Measurements from ENCODE around the gene ZFYVE26. TPM values are rescaled to one million over a fixed set of nuclear protein-coding genes. Genes with fewer than 3 reads are reported as not detected.

ZFYVE26 gene
- total and polyA plus RNA-seq, 2 of the 8 experiments (the other 6 are each of a cell fraction or from before 2014, with no cell fraction given), result 13.0 to 23.3 TPM

DNA sequence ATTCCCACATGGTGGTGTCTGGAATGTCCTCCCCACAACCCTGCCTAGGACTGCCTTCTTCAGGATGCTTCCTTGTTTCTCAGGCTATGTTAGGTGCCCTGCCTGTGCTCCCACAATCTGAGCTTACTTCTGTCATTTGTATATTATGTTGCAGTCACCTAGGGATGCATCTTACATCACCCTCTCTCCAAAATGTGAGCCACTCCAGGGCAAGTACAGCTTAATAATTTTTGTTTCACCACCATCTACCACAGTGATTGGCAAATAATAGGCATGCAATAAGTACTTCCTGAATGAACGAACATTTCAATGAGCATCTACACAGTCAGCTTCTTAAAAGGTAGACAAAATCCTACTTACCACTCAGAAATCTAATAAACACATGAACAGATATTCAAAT, 37.6 kb downstream of the ZFYVE26 start:
- no peak overlapping the region for H2BK120ac ChIP-seq (replicated peaks; ENCODE audit: low read depth, low read length)
- no peak overlapping the region for H4K91ac ChIP-seq (replicated peaks; ENCODE audit: insufficient read length, low read length)
- no peak for DNase-seq (ENCODE audit: low read depth in 1 of 2, low spot score in 2 of 2)
- POLR2A ChIA-PET (ENCODE audit: partially characterized antibody), result interaction anchor here (1.2 kb wide), 1 partner anchor 18 kb away, joined by 3 read pairs; no protein-coding TSS in a partner anchor
- peaks cover 32 to 88% (median 73%) of the 10 kb centered on the region in 4 experiments for H3K36me3 ChIP-seq (ENCODE audit: control insufficient read depth in 2 of 4, insufficient read depth in 4 of 4, low read length in 3 of 4)
- H3K27ac ChIP-seq (ENCODE audit: low read depth, low read length), result no peak overlapping the region
- no peak overlapping the region for H3K23ac ChIP-seq (ENCODE audit: insufficient read length)
- no peak overlapping the region for H3K4me2 ChIP-seq (ENCODE audit: insufficient read depth in 1 of 2, low read depth in 2 of 2, low read length in 2 of 2)
- H3K18ac ChIP-seq (ENCODE audit: extremely low read depth, low read length), result no peak overlapping the region
- H2AFZ ChIP-seq (ENCODE audit: low read length), result no peak overlapping the region
- no peak overlapping the region for H3K56ac ChIP-seq (replicated peaks; ENCODE audit: insufficient read length, low read depth, low read length)
- H3K4ac ChIP-seq (replicated peaks; ENCODE audit: insufficient read length, low read depth, low read length), result no peak overlapping the region
- H4K8ac ChIP-seq (ENCODE audit: extremely low read depth, insufficient read depth, low read length), result no peak overlapping the region
- H3K79me1 ChIP-seq (ENCODE audit: low read depth, low read length), result no peaks in the 10 kb centered on the region
- CTCF ChIA-PET (ENCODE audit: partially characterized antibody), result no interaction called here
- TF ChIP-seq, protein P1, sequence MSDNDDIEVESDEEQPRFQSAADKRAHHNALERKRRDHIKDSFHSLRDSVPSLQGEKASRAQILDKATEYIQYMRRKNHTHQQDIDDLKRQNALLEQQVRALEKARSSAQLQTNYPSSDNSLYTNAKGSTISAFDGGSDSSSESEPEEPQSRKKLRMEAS (IDR thresholded peaks at IDR 0.05), result no peak
- TF ChIP-seq TBP (IDR thresholded peaks at IDR 0.05; ENCODE audit: low read depth, low read length) (no peak), SIN3A (conservative IDR thresholded peaks at IDR 0.05 in 1 of 2, IDR thresholded peaks at IDR 0.05 in 1 of 2; ENCODE audit: low read depth in 1 of 2, low read length in 2 of 2) (no peak), POU5F1 (IDR thresholded peaks at IDR 0.05; ENCODE audit: low read depth, low read length) (no peak), HDAC2 (IDR thresholded peaks at IDR 0.05; ENCODE audit: borderline replicate concordance in 1 of 2, low read depth in 2 of 2, low read length in 2 of 2) (no peak), SP4 (IDR thresholded peaks at IDR 0.05; ENCODE audit: low read length) (no peak), TAF7 (optimal IDR thresholded peaks at IDR 0.05; ENCODE audit: borderline replicate concordance, low read depth, low read length) (no peak), GTF2F1 (IDR thresholded peaks at IDR 0.05; ENCODE audit: borderline replicate concordance, low read depth, low read length) (no peak), NANOG (IDR thresholded peaks at IDR 0.05; ENCODE audit: insufficient read depth, low read depth, low read length, poor library complexity, severe bottlenecking) (no peak), ZNF274 (IDR thresholded peaks at IDR 0.05; ENCODE audit: borderline replicate concordance, extremely low read depth, low read length) (no peak)
- H3K9ac ChIP-seq (replicated peaks in 1 of 4; ENCODE audit: extremely low read depth in 1 of 4, low read depth in 3 of 4, low read length in 3 of 4), result no peak overlapping the region
- no peak overlapping the region for H2BK20ac ChIP-seq (ENCODE audit: low read length)
- 80% methylated on average over 1 of the region's 1 CpG; no CpG with 5 or more reads in 1 of the 2 experiments for WGBS, 2 experiments (ENCODE audit: extremely low coverage in 1 of 2, insufficient coverage in 1 of 2, insufficient read length in 1 of 2, insufficient replicate concordance in 2 of 2, low coverage in 1 of 2, low lambda C conversion rate in 2 of 2, missing lambda C conversion rate in 1 of 2)
- H3K27me3 ChIP-seq (replicated peaks in 1 of 4; ENCODE audit: control insufficient read depth in 3 of 4, extremely low read depth in 1 of 4, insufficient read depth in 3 of 4, low read length in 3 of 4), result no peaks in the 10 kb centered on the region
- H3K4me3 ChIP-seq (ENCODE audit: extremely low read depth in 1 of 4, insufficient read depth in 2 of 4, low read depth in 3 of 4, low read length in 4 of 4), result no peak overlapping the region
- H2BK5ac ChIP-seq (ENCODE audit: low read depth, low read length), result no peak overlapping the region
- no peaks in the 10 kb centered on the region for H3K4me1 ChIP-seq (replicated peaks in 1 of 4; ENCODE audit: control insufficient read depth in 3 of 4, insufficient read depth in 4 of 4, low read length in 3 of 4)
- H4K5ac ChIP-seq (ENCODE audit: insufficient read length, low read depth, low read length), result no peak overlapping the region
- H3K14ac ChIP-seq (ENCODE audit: insufficient read length), result no peak overlapping the region
- no peak overlapping the region for H2BK15ac ChIP-seq (ENCODE audit: low read length)
- no peaks in the 10 kb centered on the region for H3K9me3 ChIP-seq (ENCODE audit: insufficient read depth in 2 of 2, low read depth in 1 of 2, low read length in 1 of 2)
- H3K79me2 ChIP-seq (ENCODE audit: control insufficient read depth in 1 of 2, insufficient read depth in 2 of 2, low read length in 2 of 2), result no peaks in the 10 kb centered on the region
- H2AK5ac ChIP-seq (ENCODE audit: low read depth, low read length), result no peak overlapping the region
- peaks cover 0 to 8% of the 10 kb centered on the region in 2 experiments for H4K20me1 ChIP-seq (replicated peaks in 1 of 2; ENCODE audit: control insufficient read depth in 1 of 2, insufficient read depth in 2 of 2, low read length in 2 of 2)
- no peaks in the 10 kb centered on the region for H3K23me2 ChIP-seq (ENCODE audit: low read depth, low read length)
- FAIRE-seq, result no peak
- H2BK12ac ChIP-seq (ENCODE audit: low read depth, low read length), result no peak overlapping the region

All from H1 (cell line).